Kidney epithelial cell (primary cell): ENCODE measurements around the gene ANXA6. TPM values are rescaled to one million over a fixed set of nuclear protein-coding genes. Genes with fewer than 3 reads are reported as not detected.
A peak's percentile ranks its signal among the peaks of the same experiment; 100 is the strongest.

Experiments used
- DNase-seq: peaks from one replicate; pipeline ENCODE4 v3.0.0-alpha.2; 2010; ENCODE audit warnings: low read depth
- H3K27me3 ChIP-seq: 2 replicates; pipeline ENCODE4 v1.6.0; 2011; ENCODE audit warnings: low read length; ENCODE audit not compliant: control insufficient read depth, insufficient read depth
- H3K36me3 ChIP-seq: 2 replicates; pipeline ENCODE4 v1.5.1; 2011; ENCODE audit warnings: low read length; ENCODE audit not compliant: control insufficient read depth, insufficient read depth
- H3K4me3 ChIP-seq: 2 replicates; pipeline ENCODE4 v1.5.1; 2011; ENCODE audit warnings: low read depth, mild to moderate bottlenecking, control low read depth, low read length
- total RNA-seq: library from RNA; depleted of rRNA; stranded (reverse); fragments of >200 nt; gene quantifications from 2 replicates; pipeline ENCODE4 v1.2.3, GENCODE V29; 2015
- TF ChIP-seq, protein P1 (sequence below): IDR thresholded peaks from 2 replicates; pipeline ENCODE4 v1.5.1; 2011; ENCODE audit warnings: mild to moderate bottlenecking, moderate library complexity, low read length, control low read depth, inconsistent platforms; ENCODE audit not compliant: insufficient read depth, poor library complexity, severe bottlenecking

The ANXA6 gene
- total RNA-seq, 1 donor from 2014 or later = 59.9 TPM

GRCh38 chr5:151095341-151096000 is 62.1 kb downstream of the ANXA6 start:
- Histone ChIP-seq H3K27me3 (no peaks in the 10 kb centered on the region), H3K4me3 (no peak overlapping the region), H3K36me3 (no peaks in the 10 kb centered on the region)
- TF ChIP-seq, protein P1, sequence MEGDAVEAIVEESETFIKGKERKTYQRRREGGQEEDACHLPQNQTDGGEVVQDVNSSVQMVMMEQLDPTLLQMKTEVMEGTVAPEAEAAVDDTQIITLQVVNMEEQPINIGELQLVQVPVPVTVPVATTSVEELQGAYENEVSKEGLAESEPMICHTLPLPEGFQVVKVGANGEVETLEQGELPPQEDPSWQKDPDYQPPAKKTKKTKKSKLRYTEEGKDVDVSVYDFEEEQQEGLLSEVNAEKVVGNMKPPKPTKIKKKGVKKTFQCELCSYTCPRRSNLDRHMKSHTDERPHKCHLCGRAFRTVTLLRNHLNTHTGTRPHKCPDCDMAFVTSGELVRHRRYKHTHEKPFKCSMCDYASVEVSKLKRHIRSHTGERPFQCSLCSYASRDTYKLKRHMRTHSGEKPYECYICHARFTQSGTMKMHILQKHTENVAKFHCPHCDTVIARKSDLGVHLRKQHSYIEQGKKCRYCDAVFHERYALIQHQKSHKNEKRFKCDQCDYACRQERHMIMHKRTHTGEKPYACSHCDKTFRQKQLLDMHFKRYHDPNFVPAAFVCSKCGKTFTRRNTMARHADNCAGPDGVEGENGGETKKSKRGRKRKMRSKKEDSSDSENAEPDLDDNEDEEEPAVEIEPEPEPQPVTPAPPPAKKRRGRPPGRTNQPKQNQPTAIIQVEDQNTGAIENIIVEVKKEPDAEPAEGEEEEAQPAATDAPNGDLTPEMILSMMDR = no peak
- no peak for DNase-seq

DNA sequence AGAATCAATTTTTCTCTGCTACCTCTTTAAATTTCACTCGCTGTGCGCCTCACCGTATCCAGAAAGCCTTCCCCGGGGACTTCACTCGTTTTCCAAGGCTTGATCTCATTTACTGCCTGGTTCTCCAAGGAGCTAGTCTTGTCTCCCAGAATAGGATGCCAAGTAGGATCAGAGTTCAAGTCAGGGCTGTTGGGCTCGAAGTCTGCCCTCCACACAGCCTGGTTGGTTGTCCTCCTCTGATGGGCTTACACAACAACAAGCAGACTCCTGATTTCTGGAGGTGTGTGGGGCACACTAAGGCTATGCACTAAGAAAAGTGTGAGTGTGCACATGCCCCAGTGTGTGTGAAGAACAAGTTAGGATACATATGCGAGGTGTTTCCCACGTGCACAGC is 62.7 kb downstream of the ANXA6 start:
- Histone ChIP-seq H3K27me3 (no peaks in the 10 kb centered on the region), H3K4me3 (no peak overlapping the region), H3K36me3 (no peaks in the 10 kb centered on the region)
- no peak for DNase-seq
- TF ChIP-seq, protein P1 = no peak

GRCh38 chr5:151094030-151094851 is 63.3 kb downstream of the ANXA6 start:
- TF ChIP-seq, protein P1 = no peak
- Histone ChIP-seq H3K27me3 (no peaks in the 10 kb centered on the region), H3K4me3 (no peak overlapping the region), H3K36me3 (no peaks in the 10 kb centered on the region)
- DNase-seq = no peak

DNA sequence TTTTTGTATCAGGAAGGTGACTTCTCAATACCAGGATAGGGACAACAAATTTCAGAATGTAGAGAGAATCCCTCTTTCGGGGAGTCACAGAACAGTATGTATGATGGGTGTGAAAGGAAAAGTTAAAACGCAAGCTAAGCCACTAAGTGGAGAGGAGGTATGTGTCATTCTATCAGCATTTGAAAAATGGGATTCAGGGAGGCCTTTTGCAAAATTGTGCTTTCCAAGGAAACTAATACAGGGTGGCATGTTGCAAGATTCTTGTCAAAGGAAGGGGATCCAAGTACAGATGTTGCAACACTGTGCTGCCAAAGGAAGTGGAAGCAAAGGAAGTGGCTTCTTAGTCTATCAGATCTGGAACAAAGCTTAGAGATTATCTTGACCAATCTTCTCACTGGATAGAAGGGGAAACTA is 64.1 kb downstream of the ANXA6 start:
- peak; percentile 89 for DNase-seq
- Histone ChIP-seq H3K4me3 (no peak overlapping the region), H3K36me3 (no peaks in the 10 kb centered on the region), H3K27me3 (no peaks in the 10 kb centered on the region)
- TF ChIP-seq, protein P1 = no peak

DNA sequence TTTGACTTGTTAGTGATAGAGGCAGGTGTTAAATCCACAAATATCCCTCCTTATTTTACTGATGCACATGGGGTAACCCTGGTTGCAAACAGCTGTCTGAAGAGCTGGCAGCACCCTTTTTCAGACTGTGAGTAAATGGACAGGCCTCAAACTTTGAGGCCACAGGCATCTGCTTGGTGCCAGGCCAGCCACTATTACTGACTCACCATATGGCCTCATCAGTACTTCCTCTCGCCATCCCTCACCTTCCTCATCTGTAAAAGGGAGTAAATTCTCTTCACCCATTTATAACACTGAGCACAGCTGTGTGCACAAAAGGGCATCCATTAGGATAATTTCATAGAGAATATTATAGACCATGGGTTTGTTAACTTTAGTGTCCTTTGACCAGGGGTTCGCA is 64.8 kb downstream of the ANXA6 start:
- Histone ChIP-seq H3K27me3 (no peaks in the 10 kb centered on the region), H3K36me3 (no peaks in the 10 kb centered on the region), H3K4me3 (no peak overlapping the region)
- no peak for DNase-seq
- TF ChIP-seq, protein P1 = no peak
